GM12878 (cell line): ENCODE measurements around the gene COMMD3. TPM values are rescaled to one million over a fixed set of nuclear protein-coding genes. Genes with fewer than 3 reads are reported as not detected.

Experiments
- ATAC-seq: fragments of 200-7000 bp; cut with Tn5 transposase; 3 replicates; pipeline ENCODE4 v1.9.1; 2020; ENCODE audit warnings: mild to moderate bottlenecking, moderate library complexity
- BruUV-seq: library from RNA; stranded (reverse); fragments of 400-500 nt; replicated peaks from 2 replicates; lab custom pipeline; 2021; lab: Mats Ljungman, UMichigan
- CTCF ChIA-PET: fragments of 300-600 bp; sonication (Branson Sonifier 250); formaldehyde crosslinking; extraction: SDS; loops from one replicate; lab custom pipeline; 2021; ENCODE audit warnings: inconsistent platforms; lab: Yijun Ruan, JAX
- POLR2A ChIA-PET: fragments of 350-600 bp; formaldehyde crosslinking; extraction: SDS; loops from one replicate; lab custom pipeline; 2021; ENCODE audit warnings: inconsistent platforms; lab: Charles Lee
- RAD21 ChIA-PET: fragments of 300-600 bp; sonication (Branson Sonifier 250); formaldehyde crosslinking; loops from one replicate; lab custom pipeline; 2023; ENCODE audit warnings: antibody characterized with exemption; ENCODE audit not compliant: unreplicated experiment; lab: Charles Lee
- SMC1A ChIA-PET: fragments of 300-600 bp; sonication (Branson Sonifier 250); formaldehyde crosslinking; loops from one replicate; lab custom pipeline; 2023; ENCODE audit not compliant: unreplicated experiment, uncharacterized antibody; lab: Charles Lee
- DNase-seq: peaks from one replicate; pipeline ENCODE4 v3.0.0-alpha.2; 2011; ENCODE audit warnings: low read depth, low spot score
- FAIRE-seq: peaks from 3 replicates; lab custom pipeline; 2011; peaks lifted over from hg19 to GRCh38; lab: Jason Lieb, UNC
- H2AFZ ChIP-seq: 2 replicates; pipeline ENCODE4 v1.6.0; 2011; ENCODE audit warnings: low read depth, low read length, control low read depth; ENCODE audit not compliant: control insufficient read depth
- H3K27ac ChIP-seq: 2 replicates; pipeline ENCODE4 v1.5.1; 2011; ENCODE audit warnings: control low read depth; ENCODE audit not compliant: control insufficient read depth, insufficient read depth
- H3K27me3 ChIP-seq, 2 experiments: replicated peaks in 1 of 2; 2 replicates each; pipeline versions ENCODE4 v1.6.0 to v1.6.1; 2011; ENCODE audit warnings: low read length in 1 of 2; ENCODE audit not compliant: control insufficient read depth in 2 of 2, insufficient read depth in 2 of 2
- H3K36me3 ChIP-seq, 2 experiments: 2 replicates each; pipeline ENCODE4 v1.5.1; 2011; ENCODE audit warnings: low read length in 1 of 2; ENCODE audit not compliant: control insufficient read depth in 2 of 2, insufficient read depth in 2 of 2
- H3K4me1 ChIP-seq: 2 replicates; pipeline ENCODE4 v1.6.1; 2011; ENCODE audit warnings: mild to moderate bottlenecking, low read length, moderate library complexity, mixed read lengths; ENCODE audit not compliant: control insufficient read depth, insufficient read depth
- H3K4me2 ChIP-seq: 2 replicates; pipeline ENCODE4 v1.6.0; 2011; ENCODE audit warnings: control low read depth; ENCODE audit not compliant: control insufficient read depth, insufficient read depth
- H3K4me3 ChIP-seq: fragments of 200-600 bp; sonication (generic); 2 replicates; pipeline ENCODE4 v1.5.1; 2016
- H3K79me2 ChIP-seq: 2 replicates; pipeline ENCODE4 v1.6.0; 2011; ENCODE audit warnings: low read length; ENCODE audit not compliant: control insufficient read depth, insufficient read depth
- H3K9ac ChIP-seq: 2 replicates; pipeline ENCODE4 v1.8.0; 2011; ENCODE audit warnings: low read length, control low read depth, mixed read lengths; ENCODE audit not compliant: control insufficient read depth, insufficient read depth
- H3K9me3 ChIP-seq: replicated peaks from 3 replicates; pipeline ENCODE4 v1.5.1; 2011; ENCODE audit warnings: mild to moderate bottlenecking, low read length; ENCODE audit not compliant: control insufficient read depth, insufficient read depth
- H4K20me1 ChIP-seq: 2 replicates; pipeline ENCODE4 v1.6.0; 2011; ENCODE audit not compliant: control insufficient read depth, insufficient read depth
- E2F8 ChIP-seq: fragments of 450-650 bp; IDR thresholded peaks from 2 replicates; pipeline ENCODE4 v1.6.1; 2018; ENCODE audit warnings: mild to moderate bottlenecking, low read depth, moderate library complexity; ENCODE audit not compliant: partially characterized antibody
- EZH2 ChIP-seq: IDR thresholded peaks from 2 replicates; pipeline ENCODE4 v1.6.1; 2012; ENCODE audit warnings: low read depth, mild to moderate bottlenecking, control low read depth, inconsistent platforms, low read length, borderline replicate concordance; ENCODE audit not compliant: control insufficient read depth
- MEF2A ChIP-seq: IDR thresholded peaks from 2 replicates; pipeline ENCODE4 v1.6.1; 2011; ENCODE audit warnings: low read depth, mild to moderate bottlenecking, low read length, moderate library complexity; ENCODE audit not compliant: insufficient read depth
- TAF1 ChIP-seq: IDR thresholded peaks from 2 replicates; pipeline ENCODE4 v1.6.1; 2011; ENCODE audit warnings: mild to moderate bottlenecking, low read depth, low read length, borderline replicate concordance
- TCF3 ChIP-seq: IDR thresholded peaks from 2 replicates; pipeline ENCODE4 v1.6.1; 2012; ENCODE audit warnings: low read depth, mild to moderate bottlenecking, low read length, borderline replicate concordance; ENCODE audit not compliant: insufficient read depth
- YY1 ChIP-seq: IDR thresholded peaks from 2 replicates; pipeline ENCODE4 v1.6.1; 2011; ENCODE audit warnings: low read depth, mild to moderate bottlenecking, low read length
- ZNF687 ChIP-seq: fragments of 450-650 bp; IDR thresholded peaks from 2 replicates; pipeline ENCODE4 v1.6.1; 2017; ENCODE audit warnings: mild to moderate bottlenecking, moderate library complexity
- ZSCAN29 ChIP-seq: fragments of 450-650 bp; IDR thresholded peaks from 2 replicates; pipeline ENCODE4 v1.6.1; 2017; ENCODE audit warnings: mild to moderate bottlenecking, moderate library complexity
- in situ Hi-C: fragments of 300-500 bp; cut with MboI; formaldehyde crosslinking; loops from 9 replicates; pipeline ENCODE4 v1.14.3; 2018; ENCODE audit warnings: mixed read lengths
- intact Hi-C: fragments of 100-400 bp; cut with micrococcal nuclease; formaldehyde crosslinking; loops from one replicate; pipeline ENCODE4 v1.14.2; 2022; ENCODE audit not compliant: unreplicated experiment
- polyA plus RNA-seq, 11 experiments: library from polyadenylated mRNA; depleted of rRNA in 4 of 11; unstranded in 6 of 11; stranded (reverse) in 5 of 11; fragments of >200 nt; fragmentation: Nextera tagmentation in 4 of 11; fragmentation: Illumina TruSeq in 1 of 11; extraction: Ambion mirVana in 4 of 11; extraction: Trizol in 1 of 11; gene quantifications; 1 replicate in 1 of 11; 2 replicates in 10 of 11; pipeline versions ENCODE4 v1.2.1 to v1.2.3, GENCODE V29; 2011 to 2016; ENCODE audit warnings: inconsistent platforms in 2 of 11, missing spikeins in 2 of 11, low read depth in 1 of 11
- total RNA-seq, 4 experiments: library from RNA; depleted of rRNA in 3 of 4; stranded (reverse); fragments of >200 nt in 3 of 4; fragmentation: Illumina TruSeq in 1 of 4; extraction: Trizol in 1 of 4; gene quantifications; 2 replicates each; pipeline versions ENCODE4 v1.2.1 to v1.2.3, GENCODE V29; 2013 to 2021
- TF ChIP-seq, protein P1 (sequence below): fragments of 450-650 bp; IDR thresholded peaks from 2 replicates; pipeline ENCODE4 v1.6.1; 2016; ENCODE audit warnings: mild to moderate bottlenecking
- TF ChIP-seq, protein P2 (sequence below), 3 experiments: IDR thresholded peaks in 2 of 3; conservative IDR thresholded peaks in 1 of 3; 2 replicates each; pipeline ENCODE4 v1.5.1; 2011; ENCODE audit warnings: low read depth in 3 of 3, low read length in 3 of 3, mild to moderate bottlenecking in 3 of 3, control low read depth in 2 of 3, moderate library complexity in 2 of 3, inconsistent platforms in 1 of 3, mixed read lengths in 1 of 3; ENCODE audit not compliant: control insufficient read depth in 2 of 3, insufficient read depth in 1 of 3; ENCODE audit errors: extremely low read depth in 1 of 3
- TF ChIP-seq, protein P3 (sequence below): IDR thresholded peaks from 2 replicates; pipeline ENCODE4 v1.6.1; 2012; ENCODE audit warnings: low read depth, low read length, improper control_type of control experiment

COMMD3 gene
- total and polyA plus RNA-seq, 10 of the 15 experiments (the other 5 are each of a cell fraction or from before 2014, with no cell fraction given), result 64.5 to 248 (median 84.4) TPM

- no peak overlapping the region for H3K4me3 ChIP-seq
- CTCF ChIA-PET, result no interaction called here
- POLR2A ChIA-PET, result no interaction called here
- no peak overlapping the region for H3K27ac ChIP-seq
- no peaks in the 10 kb centered on the region for H3K79me2 ChIP-seq
- FAIRE-seq, result no peak
- DNase-seq, result no peak
- no peak overlapping the region for H2AFZ ChIP-seq
- ATAC-seq, result no peak
- 0 out of 2 replicates have a peak, but pooled peaks cover 3% of the 10 kb centered on the region for H3K4me1 ChIP-seq
- no peaks in the 10 kb centered on the region for H3K9me3 ChIP-seq
- RAD21 ChIA-PET, result interaction anchor here (1.6 kb wide), 1 partner anchor 83 kb away, joined by 3 read pairs; no protein-coding TSS in a partner anchor
- no peak overlapping the region for H3K9ac ChIP-seq
- intact Hi-C loops (loop anchor here (10.0 kb wide), 2 partner anchors 404 to 816 kb away; partner anchors contain the start of gene PIP4K2A), in situ Hi-C loops (no loop called here)
- no peaks in the 10 kb centered on the region for H4K20me1 ChIP-seq
- H3K36me3 ChIP-seq, result no peaks in the 10 kb centered on the region
- H3K4me2 ChIP-seq, result no peak overlapping the region
- BruUV-seq, result no TSS peak
- no peaks in the 10 kb centered on the region for H3K27me3 ChIP-seq
- SMC1A ChIA-PET, result interaction anchor here (0.7 to 1.0 kb wide), 3 partner anchors 29 to 91 kb away, joined by 3 read pairs; no protein-coding TSS in a partner anchor
- no peak for TF ChIP-seq TCF3
- TF ChIP-seq, protein P1, sequence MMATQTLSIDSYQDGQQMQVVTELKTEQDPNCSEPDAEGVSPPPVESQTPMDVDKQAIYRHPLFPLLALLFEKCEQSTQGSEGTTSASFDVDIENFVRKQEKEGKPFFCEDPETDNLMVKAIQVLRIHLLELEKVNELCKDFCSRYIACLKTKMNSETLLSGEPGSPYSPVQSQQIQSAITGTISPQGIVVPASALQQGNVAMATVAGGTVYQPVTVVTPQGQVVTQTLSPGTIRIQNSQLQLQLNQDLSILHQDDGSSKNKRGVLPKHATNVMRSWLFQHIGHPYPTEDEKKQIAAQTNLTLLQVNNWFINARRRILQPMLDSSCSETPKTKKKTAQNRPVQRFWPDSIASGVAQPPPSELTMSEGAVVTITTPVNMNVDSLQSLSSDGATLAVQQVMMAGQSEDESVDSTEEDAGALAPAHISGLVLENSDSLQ, result no peak
- no peak for TF ChIP-seq YY1
- no peak for TF ChIP-seq MEF2A
- TF ChIP-seq, protein P2, sequence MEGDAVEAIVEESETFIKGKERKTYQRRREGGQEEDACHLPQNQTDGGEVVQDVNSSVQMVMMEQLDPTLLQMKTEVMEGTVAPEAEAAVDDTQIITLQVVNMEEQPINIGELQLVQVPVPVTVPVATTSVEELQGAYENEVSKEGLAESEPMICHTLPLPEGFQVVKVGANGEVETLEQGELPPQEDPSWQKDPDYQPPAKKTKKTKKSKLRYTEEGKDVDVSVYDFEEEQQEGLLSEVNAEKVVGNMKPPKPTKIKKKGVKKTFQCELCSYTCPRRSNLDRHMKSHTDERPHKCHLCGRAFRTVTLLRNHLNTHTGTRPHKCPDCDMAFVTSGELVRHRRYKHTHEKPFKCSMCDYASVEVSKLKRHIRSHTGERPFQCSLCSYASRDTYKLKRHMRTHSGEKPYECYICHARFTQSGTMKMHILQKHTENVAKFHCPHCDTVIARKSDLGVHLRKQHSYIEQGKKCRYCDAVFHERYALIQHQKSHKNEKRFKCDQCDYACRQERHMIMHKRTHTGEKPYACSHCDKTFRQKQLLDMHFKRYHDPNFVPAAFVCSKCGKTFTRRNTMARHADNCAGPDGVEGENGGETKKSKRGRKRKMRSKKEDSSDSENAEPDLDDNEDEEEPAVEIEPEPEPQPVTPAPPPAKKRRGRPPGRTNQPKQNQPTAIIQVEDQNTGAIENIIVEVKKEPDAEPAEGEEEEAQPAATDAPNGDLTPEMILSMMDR (IDR thresholded peaks at IDR 0.05 in 2 of 3, conservative IDR thresholded peaks at IDR 0.05 in 1 of 3; ENCODE audit: control insufficient read depth in 2 of 3, extremely low read depth in 1 of 3, insufficient read depth in 1 of 3, low read depth in 3 of 3, low read length in 3 of 3), result no peak
- TF ChIP-seq, protein P3, sequence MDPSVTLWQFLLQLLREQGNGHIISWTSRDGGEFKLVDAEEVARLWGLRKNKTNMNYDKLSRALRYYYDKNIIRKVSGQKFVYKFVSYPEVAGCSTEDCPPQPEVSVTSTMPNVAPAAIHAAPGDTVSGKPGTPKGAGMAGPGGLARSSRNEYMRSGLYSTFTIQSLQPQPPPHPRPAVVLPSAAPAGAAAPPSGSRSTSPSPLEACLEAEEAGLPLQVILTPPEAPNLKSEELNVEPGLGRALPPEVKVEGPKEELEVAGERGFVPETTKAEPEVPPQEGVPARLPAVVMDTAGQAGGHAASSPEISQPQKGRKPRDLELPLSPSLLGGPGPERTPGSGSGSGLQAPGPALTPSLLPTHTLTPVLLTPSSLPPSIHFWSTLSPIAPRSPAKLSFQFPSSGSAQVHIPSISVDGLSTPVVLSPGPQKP, result no peak
- no peak for TF ChIP-seq ZSCAN29
- TF ChIP-seq TAF1, result no peak
- TF ChIP-seq E2F8, result no peak
- TF ChIP-seq ZNF687, result no peak
- TF ChIP-seq EZH2, result no peak
Measured at GRCh38 chr10:22310928-22311327, 5.3 kb upstream of the COMMD3 start.
